Measurements from ENCODE around the gene LANCL2. TPM values are rescaled to one million over a fixed set of nuclear protein-coding genes. Genes with fewer than 3 reads are reported as not detected.

LANCL2 gene
- total and polyA plus RNA-seq, 9 of the 15 experiments (the other 6 are each of a cell fraction or from before 2014, with no cell fraction given): 5.3 to 18.5 (median 13.5) TPM

DNA sequence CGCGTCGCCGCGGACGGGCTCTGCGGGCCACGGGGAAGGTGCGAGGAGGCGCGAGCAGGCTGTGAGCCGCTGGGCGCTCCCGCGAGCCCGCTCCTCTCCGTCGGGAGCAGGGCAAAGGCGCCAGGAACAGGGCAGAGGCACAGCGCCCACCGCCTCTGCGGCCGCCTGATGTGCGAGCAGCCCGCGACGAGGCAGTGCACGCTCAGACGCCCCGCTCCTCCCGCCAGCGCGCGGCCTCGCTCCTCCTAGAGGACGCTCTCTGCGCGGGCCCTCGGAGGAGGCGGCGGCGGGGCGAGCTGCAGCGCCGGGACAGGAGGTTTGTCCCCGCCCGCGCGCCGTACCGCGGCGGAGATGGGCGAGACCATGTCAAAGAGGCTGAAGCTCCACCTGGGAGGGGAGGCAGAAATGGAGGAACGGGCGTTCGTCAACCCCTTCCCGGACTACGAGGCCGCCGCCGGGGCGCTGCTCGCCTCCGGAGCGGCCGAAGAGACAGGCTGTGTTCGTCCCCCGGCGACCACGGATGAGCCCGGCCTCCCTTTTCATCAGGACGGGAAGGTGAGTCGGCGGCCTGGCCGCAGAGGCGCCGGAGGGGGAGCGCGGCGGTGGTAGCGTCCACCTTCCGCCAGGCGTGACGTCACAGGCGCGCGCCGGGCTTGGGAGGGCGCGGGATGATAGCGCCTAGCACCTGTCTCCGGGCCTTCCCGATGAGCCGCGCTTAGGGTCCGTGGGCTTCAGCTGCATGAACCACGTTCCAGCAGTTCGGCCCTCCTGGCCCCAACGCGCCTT is 731 bp downstream of the LANCL2 start (continued):
- peak; percentile 93 for TF ChIP-seq TFAP4 (CRISPR knock-in tag; IDR thresholded peaks at IDR 0.05; ENCODE audit: borderline replicate concordance)
- TF ChIP-seq HOMEZ (CRISPR knock-in tag; IDR thresholded peaks at IDR 0.05): no peak
- peak; percentile 95 for TF ChIP-seq CXXC5 (CRISPR knock-in tag; IDR thresholded peaks at IDR 0.05)
- peak; percentile 98 for TF ChIP-seq ZFX (CRISPR knock-in tag; IDR thresholded peaks at IDR 0.05)
- TF ChIP-seq E2F5 (CRISPR knock-in tag; IDR thresholded peaks at IDR 0.05): peak; percentile 90; the same call in 1 of the 2 replicates
- peak; percentile 62; the same call in 1 of the 2 replicates for TF ChIP-seq NFRKB (IDR thresholded peaks at IDR 0.05; ENCODE audit: low read depth)
- no peak for TF ChIP-seq SNRNP70 (optimal IDR thresholded peaks at IDR 0.05; ENCODE audit: low read depth, low read length)
- TF ChIP-seq PYGO2 (tag; IDR thresholded peaks at IDR 0.05): no peak
- no peak for TF ChIP-seq ZNF75A (CRISPR knock-in tag; IDR thresholded peaks at IDR 0.05)
- no peak for TF ChIP-seq ZNF398 (CRISPR knock-in tag; IDR thresholded peaks at IDR 0.05)
- TF ChIP-seq POLR2AphosphoS2 (IDR thresholded peaks at IDR 0.05; ENCODE audit: low read length): no peak
- peak in 1 of 2 experiments; percentile 34; a peak in 1 of 4 replicates for TF ChIP-seq RAD21 (CRISPR knock-in tag; conservative IDR thresholded peaks at IDR 0.05 in 1 of 2, IDR thresholded peaks at IDR 0.05 in 1 of 2)
- TF ChIP-seq POLR2H (tag; IDR thresholded peaks at IDR 0.05; ENCODE audit: low read depth): peak; percentile 68; the same call in 1 of the 2 replicates
- TF ChIP-seq HES1 (IDR thresholded peaks at IDR 0.05; ENCODE audit: low read depth): no peak
- no peak for TF ChIP-seq ZNF224 (CRISPR knock-in tag; IDR thresholded peaks at IDR 0.05)
- TF ChIP-seq THAP7 (CRISPR knock-in tag; IDR thresholded peaks at IDR 0.05): 0 out of 2 replicates have a peak, but pooled peaks have one; percentile 22
- 0 out of 2 replicates have a peak, but pooled peaks have one; percentile 54 for TF ChIP-seq GTF2E2 (tag; IDR thresholded peaks at IDR 0.05)
- TF ChIP-seq TRIM24 (IDR thresholded peaks at IDR 0.05): peak in 1 of 2 experiments; percentile 56; a peak in 1 of 4 replicates
- no peak for TF ChIP-seq MEF2A (IDR thresholded peaks at IDR 0.05; ENCODE audit: control insufficient read depth, low read depth, low read length)
- peak; percentile 99 for TF ChIP-seq CREB1 (IDR thresholded peaks at IDR 0.05)
- peak; percentile 99 for TF ChIP-seq CREB1 (CRISPR knock-in tag; IDR thresholded peaks at IDR 0.05)
